ENCODE results near the gene RPL15. TPM values are rescaled to one million over a fixed set of nuclear protein-coding genes. Genes with fewer than 3 reads are reported as not detected.

The RPL15 gene
- total and polyA plus RNA-seq, 2 of the 13 experiments (the other 11 are each of a cell fraction or from before 2014, with no cell fraction given) = 1,297 to 3,693 TPM

DNA sequence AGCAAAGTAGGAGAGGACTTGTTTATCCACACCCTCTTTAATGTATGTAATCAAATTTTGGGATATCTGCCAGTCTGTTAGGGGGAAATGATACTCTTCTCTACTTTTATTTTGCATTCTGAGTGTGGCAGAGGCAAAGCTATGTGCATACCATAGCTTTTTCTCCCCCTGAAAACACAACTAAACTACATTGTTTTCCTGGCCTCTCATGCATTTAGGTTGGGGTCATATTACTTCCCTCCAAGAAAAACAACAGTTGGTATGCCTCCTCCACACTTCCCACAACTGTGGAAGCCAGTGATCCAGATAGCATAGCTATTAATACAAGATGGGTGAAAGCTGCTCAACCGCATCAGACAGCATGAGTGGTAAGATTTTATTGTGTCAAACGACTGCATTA is 6.9 kb downstream of the RPL15 start:
- peaks cover 3% of the 10 kb centered on the region for H3K79me2 ChIP-seq (ENCODE audit: insufficient read depth, low read length)
- FAIRE-seq (no peak), ATAC-seq (no peak; the same call in 2 of the 3 replicates), DNase-seq (ENCODE audit: low spot score) (no peak)
- peaks cover 3 to 9% of the 10 kb centered on the region in 2 experiments; a peak in 3 of 5 replicates for H3K36me3 ChIP-seq (replicated peaks in 1 of 2; ENCODE audit: control insufficient read depth in 1 of 2, insufficient read depth in 2 of 2, low read length in 2 of 2)
- no peak overlapping the region for H3K4me3 ChIP-seq (replicated peaks in 1 of 3; ENCODE audit: insufficient read depth in 1 of 3, low read depth in 2 of 3, low read length in 3 of 3)
- POLR2A ChIA-PET = interaction anchor here (1.0 kb wide), 1 partner anchor 10 kb away, joined by 3 read pairs; no protein-coding TSS in a partner anchor
- H3K9me3 ChIP-seq (ENCODE audit: low read length) = no peaks in the 10 kb centered on the region
- no peak overlapping the region for H2AFZ ChIP-seq (ENCODE audit: low read length)
- intact Hi-C loops (cut with micrococcal nuclease; ENCODE audit: unreplicated experiment) (no loop called here), in situ Hi-C loops (cut with HindIII; ENCODE audit: extremely low pct_ligation_motif_present, low pct_unique_long_range_greater_than_20kb) (no loop called here)
- BruUV-seq (replicated peaks) = no TSS peak
- WGBS (ENCODE audit: low lambda C conversion rate) = 93% methylated on average over 2 of the region's 2 CpGs
- TF ChIP-seq, protein P1, sequence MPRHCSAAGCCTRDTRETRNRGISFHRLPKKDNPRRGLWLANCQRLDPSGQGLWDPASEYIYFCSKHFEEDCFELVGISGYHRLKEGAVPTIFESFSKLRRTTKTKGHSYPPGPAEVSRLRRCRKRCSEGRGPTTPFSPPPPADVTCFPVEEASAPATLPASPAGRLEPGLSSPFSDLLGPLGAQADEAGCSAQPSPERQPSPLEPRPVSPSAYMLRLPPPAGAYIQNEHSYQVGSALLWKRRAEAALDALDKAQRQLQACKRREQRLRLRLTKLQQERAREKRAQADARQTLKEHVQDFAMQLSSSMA (CRISPR knock-in tag; IDR thresholded peaks at IDR 0.05) = no peak
- TF ChIP-seq SRSF1 (optimal IDR thresholded peaks at IDR 0.05; ENCODE audit: low read depth, low read length) = no peak
- no peak for TF ChIP-seq CCDC6 (CRISPR knock-in tag; IDR thresholded peaks at IDR 0.05)
- TF ChIP-seq, protein P2, sequence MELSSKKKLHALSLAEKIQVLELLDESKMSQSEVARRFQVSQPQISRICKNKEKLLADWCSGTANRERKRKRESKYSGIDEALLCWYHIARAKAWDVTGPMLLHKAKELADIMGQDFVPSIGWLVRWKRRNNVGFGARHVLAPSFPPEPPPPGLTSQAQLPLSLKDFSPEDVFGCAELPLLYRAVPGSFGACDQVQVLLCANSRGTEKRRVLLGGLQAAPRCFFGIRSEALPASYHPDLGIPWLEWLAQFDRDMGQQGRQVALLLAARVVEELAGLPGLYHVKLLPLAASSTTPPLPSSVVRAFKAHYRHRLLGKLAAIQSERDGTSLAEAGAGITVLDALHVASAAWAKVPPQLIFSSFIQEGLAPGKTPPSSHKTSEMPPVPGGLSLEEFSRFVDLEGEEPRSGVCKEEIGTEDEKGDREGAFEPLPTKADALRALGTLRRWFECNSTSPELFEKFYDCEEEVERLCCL (CRISPR knock-in tag; IDR thresholded peaks at IDR 0.05; ENCODE audit: borderline replicate concordance) = no peak
- no peak for TF ChIP-seq KAT8 (CRISPR knock-in tag; IDR thresholded peaks at IDR 0.05)
- no peak for TF ChIP-seq ZNF598 (CRISPR knock-in tag; IDR thresholded peaks at IDR 0.05; ENCODE audit: borderline replicate concordance)
- TF ChIP-seq ZNF660 (CRISPR knock-in tag; IDR thresholded peaks at IDR 0.05; ENCODE audit: borderline replicate concordance, low read depth) = no peak
- no peak for TF ChIP-seq KDM4B (CRISPR knock-in tag; IDR thresholded peaks at IDR 0.05)
- no peak overlapping the region for H3K4me2 ChIP-seq (ENCODE audit: low read depth, low read length)
- H4K20me1 ChIP-seq (ENCODE audit: insufficient read depth, low read length) = peaks cover 16% of the 10 kb centered on the region
- CTCF ChIA-PET (ENCODE audit: low intra/inter-chr PET ratio, low total read pairs) = no interaction called here
- H3K4me1 ChIP-seq (ENCODE audit: insufficient read depth, low read length) = peaks cover 34% of the 10 kb centered on the region
- H3K27ac ChIP-seq (ENCODE audit: extremely low read length, insufficient read depth, low read length) = no peak overlapping the region
- no peak overlapping the region for H3K9ac ChIP-seq (ENCODE audit: insufficient read depth, low read depth, low read length)
- H3K27me3 ChIP-seq (ENCODE audit: control insufficient read depth in 1 of 2, insufficient read depth in 2 of 2, low read length in 2 of 2) = no peaks in the 10 kb centered on the region
